Neural crest cell (in vitro differentiated cells): ENCODE measurements around the gene FABP6. TPM values are rescaled to one million over a fixed set of nuclear protein-coding genes. Genes with fewer than 3 reads are reported as not detected.

Experiments
- DNase-seq: peaks from one replicate; pipeline ENCODE4 v3.0.0; 2021; ENCODE audit warnings: low read depth, mixed read lengths, low spot score
- H3K27ac Mint-ChIP-seq: one replicate; pipeline ENCODE4 v1.8.0; 2021; ENCODE audit warnings: mild to moderate bottlenecking, mixed read lengths; ENCODE audit not compliant: unreplicated experiment
- H3K27me3 Mint-ChIP-seq: 2 replicates; pipeline ENCODE4 v1.8.0; 2021; ENCODE audit warnings: low read depth, mild to moderate bottlenecking, mixed read lengths
- H3K36me3 Mint-ChIP-seq: 2 replicates; pipeline ENCODE4 v1.8.0; 2021; ENCODE audit warnings: low read depth, mild to moderate bottlenecking, mixed read lengths
- H3K4me1 Mint-ChIP-seq: 2 replicates; pipeline ENCODE4 v1.8.0; 2021; ENCODE audit warnings: mixed read lengths
- H3K4me3 Mint-ChIP-seq: one replicate; pipeline ENCODE4 v1.8.0; 2021; ENCODE audit warnings: mild to moderate bottlenecking, mixed read lengths
- H3K9me3 Mint-ChIP-seq: 2 replicates; pipeline ENCODE4 v1.8.0; 2021; ENCODE audit warnings: mixed read lengths
- total RNA-seq: library from RNA; stranded (reverse); gene quantifications from 2 replicates; pipeline ENCODE4 v1.2.1, GENCODE V29; 2021
- TF ChIP-seq, protein P1 (sequence below): fragments of 200-600 bp; sonication (generic); conservative IDR thresholded peaks from 2 replicates; pipeline ENCODE4 v1.5.0; 2021; ENCODE audit warnings: antibody characterized with exemption, mild to moderate bottlenecking

Gene FABP6
- total RNA-seq, 1 donor from 2014 or later, result 1.5 TPM

DNA sequence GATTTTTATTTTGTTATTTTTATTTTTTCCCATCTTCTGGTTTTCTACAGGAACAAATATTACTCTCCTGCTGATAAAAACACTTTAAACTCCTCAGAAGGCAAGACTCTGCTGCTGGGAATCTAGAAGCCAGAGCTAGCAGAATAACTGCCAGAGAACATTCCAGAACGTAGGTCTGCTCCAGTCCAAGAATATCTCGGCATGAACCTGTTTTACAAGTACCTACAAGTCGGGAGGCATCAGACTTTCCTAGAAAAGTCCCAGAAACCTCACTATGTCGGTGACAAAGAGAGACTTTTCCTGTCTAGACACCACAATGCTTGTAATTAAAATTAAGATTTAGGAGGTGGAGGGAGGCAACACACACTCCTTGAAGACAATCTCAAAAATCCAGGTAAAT, 41.4 kb downstream of the FABP6 start:
- H3K4me3 Mint-ChIP-seq, result no peak overlapping the region
- no peaks in the 10 kb centered on the region for H3K27me3 Mint-ChIP-seq
- DNase-seq, result no peak
- peaks cover 59% of the 10 kb centered on the region for H3K4me1 Mint-ChIP-seq
- TF ChIP-seq, protein P1, sequence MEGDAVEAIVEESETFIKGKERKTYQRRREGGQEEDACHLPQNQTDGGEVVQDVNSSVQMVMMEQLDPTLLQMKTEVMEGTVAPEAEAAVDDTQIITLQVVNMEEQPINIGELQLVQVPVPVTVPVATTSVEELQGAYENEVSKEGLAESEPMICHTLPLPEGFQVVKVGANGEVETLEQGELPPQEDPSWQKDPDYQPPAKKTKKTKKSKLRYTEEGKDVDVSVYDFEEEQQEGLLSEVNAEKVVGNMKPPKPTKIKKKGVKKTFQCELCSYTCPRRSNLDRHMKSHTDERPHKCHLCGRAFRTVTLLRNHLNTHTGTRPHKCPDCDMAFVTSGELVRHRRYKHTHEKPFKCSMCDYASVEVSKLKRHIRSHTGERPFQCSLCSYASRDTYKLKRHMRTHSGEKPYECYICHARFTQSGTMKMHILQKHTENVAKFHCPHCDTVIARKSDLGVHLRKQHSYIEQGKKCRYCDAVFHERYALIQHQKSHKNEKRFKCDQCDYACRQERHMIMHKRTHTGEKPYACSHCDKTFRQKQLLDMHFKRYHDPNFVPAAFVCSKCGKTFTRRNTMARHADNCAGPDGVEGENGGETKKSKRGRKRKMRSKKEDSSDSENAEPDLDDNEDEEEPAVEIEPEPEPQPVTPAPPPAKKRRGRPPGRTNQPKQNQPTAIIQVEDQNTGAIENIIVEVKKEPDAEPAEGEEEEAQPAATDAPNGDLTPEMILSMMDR, result no peak
- H3K9me3 Mint-ChIP-seq, result no peaks in the 10 kb centered on the region
- no peak overlapping the region for H3K27ac Mint-ChIP-seq
- peaks cover 2% of the 10 kb centered on the region for H3K36me3 Mint-ChIP-seq

DNA sequence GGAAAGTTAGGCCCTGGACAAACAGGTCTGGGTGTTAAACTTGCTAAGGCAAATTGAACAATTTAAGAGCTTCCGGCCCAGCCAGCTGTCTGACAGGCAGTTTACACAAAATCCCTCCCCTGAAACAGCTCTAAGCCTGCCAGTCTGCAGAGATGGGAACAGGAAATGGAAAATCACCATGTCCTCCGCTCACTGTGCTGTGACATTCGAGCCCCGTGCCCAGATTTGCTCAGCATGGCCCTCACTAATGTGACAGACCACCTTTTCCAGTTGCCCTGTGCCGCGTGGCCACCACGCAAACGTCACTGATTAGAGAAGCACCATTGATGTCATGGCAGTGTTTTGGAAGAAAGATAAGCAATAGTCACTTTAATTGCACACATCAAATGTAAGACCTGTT, 42.1 kb downstream of the FABP6 start:
- peak overlapping the region; percentile 9 for H3K27ac Mint-ChIP-seq
- H3K4me3 Mint-ChIP-seq, result no peak overlapping the region
- H3K27me3 Mint-ChIP-seq, result no peaks in the 10 kb centered on the region
- TF ChIP-seq, protein P1, result no peak
- no peak for DNase-seq
- no peaks in the 10 kb centered on the region for H3K9me3 Mint-ChIP-seq
- peaks cover 52% of the 10 kb centered on the region for H3K4me1 Mint-ChIP-seq
- H3K36me3 Mint-ChIP-seq, result peaks cover 2% of the 10 kb centered on the region

DNA sequence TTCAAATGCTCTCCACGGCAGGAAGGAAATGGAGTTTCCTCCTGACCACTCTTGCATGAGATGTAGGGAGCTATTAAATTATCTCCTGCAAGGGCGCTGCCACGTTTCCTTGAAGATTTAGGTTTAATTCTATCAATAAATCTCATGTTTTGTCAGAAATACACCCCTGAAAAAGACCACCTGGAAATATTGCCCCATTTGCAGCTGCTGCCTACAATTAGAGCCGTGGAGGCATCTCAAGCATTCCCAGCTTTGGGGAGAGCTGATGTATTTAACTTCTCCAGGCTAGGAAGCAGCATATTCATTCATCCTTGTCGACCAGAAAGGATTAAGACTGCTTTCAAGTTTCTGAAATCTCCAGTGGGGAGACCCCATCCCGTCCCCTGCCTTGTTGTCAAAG, 42.5 kb downstream of the FABP6 start:
- H3K27ac Mint-ChIP-seq, result peak overlapping the region; percentile 82
- DNase-seq, result no peak
- no peak overlapping the region for H3K4me3 Mint-ChIP-seq
- no peaks in the 10 kb centered on the region for H3K9me3 Mint-ChIP-seq
- H3K27me3 Mint-ChIP-seq, result no peaks in the 10 kb centered on the region
- H3K36me3 Mint-ChIP-seq, result peaks cover 2% of the 10 kb centered on the region
- TF ChIP-seq, protein P1, result no peak
- peaks cover 47% of the 10 kb centered on the region for H3K4me1 Mint-ChIP-seq

DNA sequence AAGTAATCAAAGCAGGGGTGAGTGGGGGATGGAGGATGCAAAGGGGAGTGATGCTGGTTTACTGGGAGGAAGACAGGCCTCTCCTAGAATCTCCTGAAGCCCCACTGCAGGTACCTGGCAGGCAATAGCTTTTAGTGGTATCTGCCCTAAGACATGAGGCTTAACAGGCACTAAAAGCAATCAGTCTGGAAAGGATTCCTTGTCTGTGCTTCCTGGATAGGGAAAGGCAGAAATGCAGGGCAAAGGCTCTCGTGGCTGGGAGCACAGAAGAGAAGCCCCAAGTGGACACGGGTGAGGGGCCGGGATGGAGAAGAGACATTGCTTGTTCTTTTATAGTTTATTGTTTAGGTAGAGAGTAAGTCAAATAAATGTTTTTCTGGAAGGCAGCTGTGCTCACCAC, 43.0 kb downstream of the FABP6 start:
- H3K27ac Mint-ChIP-seq, result peak overlapping the region; percentile 82
- H3K9me3 Mint-ChIP-seq, result no peaks in the 10 kb centered on the region
- H3K36me3 Mint-ChIP-seq, result peaks cover 2% of the 10 kb centered on the region
- no peaks in the 10 kb centered on the region for H3K27me3 Mint-ChIP-seq
- no peak overlapping the region for H3K4me3 Mint-ChIP-seq
- TF ChIP-seq, protein P1, result no peak
- DNase-seq, result no peak
- H3K4me1 Mint-ChIP-seq, result peaks cover 46% of the 10 kb centered on the region

DNA sequence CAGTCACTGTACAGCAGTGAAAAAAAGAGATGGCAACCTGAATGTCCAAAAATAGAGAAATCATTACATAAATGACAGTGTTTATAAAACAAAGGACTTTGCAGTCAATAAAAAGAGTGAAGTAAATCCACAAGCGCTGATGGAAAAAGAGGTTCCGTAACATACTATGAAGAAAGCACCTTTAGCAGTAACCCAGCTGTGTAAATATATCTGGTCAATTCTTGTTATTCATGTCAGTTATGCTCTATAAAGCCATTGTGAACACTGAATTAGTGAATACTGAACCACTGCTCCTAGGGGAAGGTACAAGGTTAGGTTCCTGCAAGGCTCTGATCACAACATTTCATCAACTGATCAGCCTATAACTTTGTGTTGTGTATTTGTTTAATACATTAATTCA, 43.6 kb downstream of the FABP6 start:
- Mint-ChIP-seq H3K27ac (no peak overlapping the region), H3K27me3 (no peaks in the 10 kb centered on the region), H3K36me3 (peaks cover 2% of the 10 kb centered on the region), H3K9me3 (no peaks in the 10 kb centered on the region), H3K4me3 (no peak overlapping the region), H3K4me1 (peaks cover 42% of the 10 kb centered on the region)
- TF ChIP-seq, protein P1, result no peak
- no peak for DNase-seq

DNA sequence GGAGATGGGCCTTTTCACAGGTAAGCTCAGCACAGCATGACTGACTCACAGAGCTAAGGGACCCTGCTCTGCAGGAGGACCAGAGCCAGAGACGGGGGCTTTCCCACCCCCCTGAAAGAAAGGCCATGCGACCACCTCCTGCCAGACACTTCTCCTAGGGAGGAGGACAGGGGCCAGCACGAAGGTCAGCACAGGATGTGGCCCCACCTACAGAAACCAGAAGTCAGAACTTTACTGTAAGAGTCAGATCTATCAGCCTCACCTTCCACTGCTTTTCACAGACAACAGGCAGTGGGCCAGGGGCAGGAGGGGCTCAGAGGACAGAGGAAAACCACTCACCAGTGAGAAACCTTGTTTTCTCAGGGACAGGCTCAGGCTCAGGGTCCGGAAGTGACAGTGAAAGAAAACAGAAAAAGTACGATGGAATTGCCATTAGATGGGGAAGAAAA, 45.2 kb downstream of the FABP6 start:
- Mint-ChIP-seq H3K4me3 (no peak overlapping the region), H3K27me3 (no peaks in the 10 kb centered on the region), H3K4me1 (peaks cover 34% of the 10 kb centered on the region), H3K9me3 (no peaks in the 10 kb centered on the region), H3K36me3 (peaks cover 7% of the 10 kb centered on the region), H3K27ac (peak overlapping the region; percentile 55)
- TF ChIP-seq, protein P1, result no peak
- no peak for DNase-seq
